GM19023 (cell line): ENCODE measurements around the gene GTF3C1.

Experiments
- ATAC-seq: cut with Tn5 transposase; IDR thresholded peaks from one replicate; pipeline ENCODE4 v1.9.1; 2021; ENCODE audit warnings: mild to moderate bottlenecking, moderate library complexity; ENCODE audit not compliant: unreplicated experiment

The GTF3C1 gene

DNA sequence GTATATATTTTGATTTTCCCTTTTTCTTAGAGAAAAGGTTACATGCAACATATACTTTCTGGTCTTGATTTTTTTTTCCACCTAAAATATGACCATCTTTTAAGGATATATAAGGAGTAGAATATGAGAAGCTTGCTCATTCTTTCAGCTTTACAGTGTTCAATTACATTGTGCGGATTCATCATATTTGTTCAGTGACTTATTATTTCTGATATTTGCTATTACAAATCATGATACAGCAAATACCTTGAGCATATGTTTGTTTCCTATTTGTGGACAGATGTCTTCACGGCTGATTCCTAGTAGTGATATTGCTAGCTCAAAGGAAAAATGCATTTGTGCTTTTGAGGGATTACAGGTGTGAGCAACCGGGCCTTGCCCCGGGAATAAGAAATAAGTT is 18.4 kb upstream of the GTF3C1 start:
- no peak for ATAC-seq

DNA sequence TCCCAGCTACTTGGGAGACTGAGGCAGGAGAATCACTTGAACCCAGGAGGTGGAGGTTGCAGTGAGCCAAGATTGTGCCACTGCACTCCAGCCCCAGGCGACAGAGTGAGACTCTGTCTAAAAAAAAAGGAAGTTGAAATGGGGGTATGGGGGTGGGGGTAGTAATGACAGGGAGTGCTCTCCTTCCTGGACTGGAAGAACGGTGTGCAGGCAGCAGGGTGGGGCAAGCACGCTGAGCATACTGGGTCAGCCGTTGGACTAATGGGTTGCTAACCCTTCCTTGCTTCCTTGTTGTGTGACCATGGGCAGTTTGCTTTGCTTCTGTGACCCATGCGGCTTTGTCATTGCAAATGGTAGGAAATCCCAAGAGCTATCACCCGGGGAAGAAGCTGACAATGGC is 16.7 kb upstream of the GTF3C1 start:
- no peak for ATAC-seq

DNA sequence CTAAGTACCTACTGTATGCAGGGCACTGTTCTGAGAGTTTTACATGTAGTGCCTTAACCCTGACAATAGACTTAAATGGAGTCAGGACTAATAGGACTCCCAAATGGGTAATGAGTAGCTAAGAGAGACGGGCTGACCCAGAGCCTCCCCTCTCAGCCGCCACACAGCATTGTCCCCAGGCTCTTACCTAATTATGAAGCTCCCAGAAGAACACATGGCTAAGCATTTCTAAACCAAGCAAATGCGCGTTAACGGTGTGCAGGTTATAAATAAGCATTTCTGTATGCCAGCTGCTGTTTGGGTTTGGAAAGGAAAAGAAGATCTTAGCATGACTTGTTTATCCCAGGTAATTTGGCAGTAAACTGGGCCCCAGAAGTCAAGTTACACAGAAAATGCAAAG is 14.5 kb upstream of the GTF3C1 start:
- no peak for ATAC-seq

GRCh38 chr16:27561216-27561615 is 11.5 kb upstream of the GTF3C1 start:
- ATAC-seq = no peak

DNA sequence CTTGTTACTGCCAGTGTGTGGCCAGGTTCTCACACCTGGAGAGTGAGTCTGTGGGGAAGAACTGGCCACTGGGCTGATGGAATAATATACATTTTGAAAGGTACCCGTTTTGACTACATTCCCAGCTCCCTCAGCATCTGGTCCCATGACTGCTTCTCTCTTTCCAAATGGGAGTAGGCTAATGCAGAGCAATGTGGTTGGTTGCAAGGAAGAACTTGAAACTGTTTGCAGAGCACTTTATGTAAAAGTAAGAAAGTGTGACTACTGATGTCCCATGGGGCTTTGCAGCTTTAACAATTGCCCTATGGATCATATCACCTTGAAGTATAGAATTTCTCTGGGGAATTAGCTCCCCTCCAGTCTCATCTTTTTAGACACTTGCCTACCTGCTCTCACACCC is 9.2 kb upstream of the GTF3C1 start:
- no peak for ATAC-seq

DNA sequence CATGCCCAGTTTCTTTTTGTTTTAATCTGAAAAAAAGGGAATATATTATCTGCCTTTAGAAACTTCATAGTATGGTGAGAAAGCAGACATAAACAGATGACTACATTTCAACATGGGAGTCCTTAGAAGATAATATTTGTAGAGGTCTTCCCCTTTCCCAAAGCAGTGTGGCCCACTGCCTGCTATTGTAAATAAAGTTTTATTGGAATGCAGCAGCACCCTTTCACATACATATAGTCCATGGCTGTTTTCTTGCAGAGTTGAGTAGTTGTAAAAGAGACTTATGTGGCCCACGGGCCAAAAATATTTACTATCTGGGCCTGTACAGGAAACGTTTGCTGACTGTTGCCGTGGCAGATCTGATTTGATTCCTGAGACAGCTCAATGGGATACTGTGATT is 8.7 kb upstream of the GTF3C1 start:
- ATAC-seq = no peak

DNA sequence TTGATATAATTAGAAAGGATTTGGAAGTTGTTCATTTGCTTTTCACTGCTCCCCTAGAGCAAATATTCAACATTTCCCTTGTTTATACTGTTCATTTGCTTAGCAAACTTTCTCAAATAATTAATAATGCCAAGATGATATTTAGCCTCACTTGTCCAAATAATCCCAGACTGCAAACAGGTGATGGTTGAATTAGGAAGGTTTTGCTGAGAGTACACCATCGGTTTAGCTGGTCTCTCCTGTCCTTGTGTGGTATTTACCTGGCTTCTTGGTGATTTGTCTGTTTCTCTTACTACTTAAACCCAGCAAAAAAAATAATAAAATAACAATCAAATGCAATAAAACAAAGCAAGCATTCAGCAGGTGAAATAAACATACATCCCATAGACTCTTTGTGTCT is 6.8 kb upstream of the GTF3C1 start:
- ATAC-seq = no peak

GRCh38 chr16:27551036-27551435 is 1.3 kb upstream of the GTF3C1 start:
- no peak for ATAC-seq

DNA sequence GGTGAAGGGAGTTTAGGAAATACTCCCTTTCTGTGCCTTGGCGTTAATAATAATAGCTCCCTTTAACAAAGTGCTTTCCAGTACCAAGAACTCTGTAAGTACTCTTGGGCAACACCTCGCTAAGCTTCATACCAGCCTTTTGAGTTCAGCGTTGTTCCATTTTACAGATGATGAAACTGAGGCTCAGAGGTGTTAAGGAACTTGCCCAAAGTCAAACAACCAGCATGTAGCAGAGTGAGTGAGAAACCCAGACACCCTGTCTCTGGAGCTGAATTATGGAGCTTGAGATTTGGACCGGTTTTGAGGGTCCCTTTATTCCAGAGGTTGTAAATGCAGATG is 838 bp upstream of the GTF3C1 start:
- ATAC-seq = no peak

- ATAC-seq = peak; percentile 19
Measured at GRCh38 chr16:27549464-27549745, 308 bp downstream of the GTF3C1 start.

GRCh38 chr16:27547851-27548250 is 1.9 kb downstream of the GTF3C1 start:
- ATAC-seq = no peak

GRCh38 chr16:27547134-27547533 is 2.6 kb downstream of the GTF3C1 start:
- no peak for ATAC-seq

DNA sequence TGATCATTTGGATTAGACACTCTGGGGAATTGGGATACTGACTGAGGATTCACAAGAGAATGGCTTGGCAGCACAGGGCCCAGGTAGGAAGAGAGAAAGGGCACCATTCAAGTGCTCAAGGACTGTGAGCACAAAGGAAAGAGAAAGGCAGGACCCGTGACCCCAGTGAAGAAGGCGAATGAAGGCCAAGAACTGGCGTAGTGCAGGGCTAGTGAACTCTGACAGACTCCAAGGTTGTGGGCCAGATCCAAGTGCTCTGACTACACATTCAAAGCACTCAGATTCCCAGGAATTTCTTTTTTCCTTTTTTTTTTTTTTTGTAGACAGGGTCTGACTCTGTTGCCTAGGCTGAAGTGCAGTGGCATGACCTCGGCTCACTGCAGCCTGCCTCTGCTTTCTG is 5.0 kb downstream of the GTF3C1 start:
- ATAC-seq = no peak

GRCh38 chr16:27543801-27544200 is 5.9 kb downstream of the GTF3C1 start:
- no peak for ATAC-seq

DNA sequence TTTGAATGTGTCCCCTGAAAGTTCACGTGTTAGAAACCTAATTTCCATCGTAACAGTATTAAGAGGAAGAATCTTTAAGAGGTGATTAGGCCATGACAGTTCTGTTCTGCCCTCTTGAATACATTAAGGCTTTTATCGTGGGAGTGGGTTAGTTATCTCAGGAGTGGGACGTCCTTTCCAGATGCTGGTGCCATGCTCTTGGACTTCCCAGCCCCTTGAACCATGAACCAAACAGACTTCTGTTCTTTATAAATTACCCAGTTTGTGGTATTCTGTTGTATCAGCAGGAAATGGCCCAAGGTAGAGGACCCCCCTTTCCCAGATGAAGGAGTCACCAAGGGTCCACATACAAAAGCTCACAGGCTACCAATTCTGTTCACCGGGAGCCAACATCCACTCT is 10.1 kb downstream of the GTF3C1 start:
- ATAC-seq = no peak

GRCh38 chr16:27539120-27539519 is 10.6 kb downstream of the GTF3C1 start:
- no peak for ATAC-seq

DNA sequence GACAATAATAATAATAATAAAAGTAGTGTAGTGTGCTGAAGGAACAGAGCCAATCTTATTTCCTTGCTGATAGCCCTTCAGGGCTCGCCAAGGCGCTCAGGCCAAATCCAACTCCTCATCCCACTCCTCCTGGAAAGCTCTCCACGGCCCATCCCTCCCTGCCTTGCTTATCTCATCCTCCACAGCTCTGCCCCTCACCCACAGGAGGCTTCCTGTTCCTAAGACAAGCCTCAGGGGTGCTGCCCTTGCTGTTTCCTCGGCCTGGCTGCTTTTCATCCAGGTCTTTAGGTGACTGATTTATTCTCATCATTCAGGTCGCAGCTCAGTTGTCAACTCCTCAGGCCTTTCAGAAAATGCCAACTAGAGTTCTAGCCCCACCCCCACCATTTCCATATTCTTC is 11.2 kb downstream of the GTF3C1 start:
- no peak for ATAC-seq

- no peak for ATAC-seq
Measured at GRCh38 chr16:27534256-27534655, 15.5 kb downstream of the GTF3C1 start.

- no peak for ATAC-seq
Measured at GRCh38 chr16:27531826-27532800, 17.6 kb downstream of the GTF3C1 start.

GRCh38 chr16:27531186-27531585 is 18.5 kb downstream of the GTF3C1 start:
- ATAC-seq = no peak

GRCh38 chr16:27529962-27530361 is 19.8 kb downstream of the GTF3C1 start:
- ATAC-seq = no peak

DNA sequence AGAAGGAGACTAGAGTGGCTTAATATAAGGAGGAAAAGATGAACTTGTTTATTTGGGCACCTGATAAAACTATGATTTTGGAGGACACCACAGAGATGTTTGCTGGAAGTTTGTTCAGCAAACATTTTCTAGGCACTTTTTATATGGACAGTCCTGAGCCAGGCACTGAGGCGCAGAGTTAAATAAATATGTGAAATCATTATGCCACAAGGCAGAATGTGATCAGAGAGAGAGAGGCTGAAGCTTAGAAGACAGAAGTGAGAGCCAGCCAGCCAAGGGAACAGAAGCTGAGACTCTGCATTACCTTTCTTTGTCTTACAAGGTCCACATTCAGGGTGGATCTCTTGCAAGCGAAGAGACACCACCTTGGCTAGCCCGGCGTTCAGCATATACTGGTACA is 21.4 kb downstream of the GTF3C1 start:
- no peak for ATAC-seq

DNA sequence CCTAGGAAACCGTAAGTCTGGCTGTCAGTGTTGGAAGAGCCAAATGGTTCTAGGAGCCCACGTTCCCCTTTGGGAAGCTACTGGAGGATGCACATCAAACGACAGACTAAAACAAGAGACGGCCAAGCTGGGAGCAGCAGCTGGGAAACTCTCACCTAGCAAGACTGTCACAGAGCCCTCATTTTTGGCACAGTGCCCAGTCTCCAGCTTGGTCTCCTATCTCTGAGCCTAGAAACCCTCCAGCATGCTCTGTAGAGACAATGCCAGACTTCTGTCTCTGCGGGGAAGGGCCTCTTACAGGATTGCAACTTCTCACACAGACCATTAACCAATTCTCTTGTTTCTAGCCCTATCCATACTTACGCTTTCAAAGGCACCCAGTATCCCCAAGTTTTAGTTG is 23.5 kb downstream of the GTF3C1 start:
- ATAC-seq = no peak
